NCI-H1092 (cell line): ENCODE results near the gene TTC8.
A peak's percentile ranks its signal among the peaks of the same experiment; 100 is the strongest.

Experiments used
- DNase-seq: peaks from one replicate; lab custom pipeline; 2025; lab: John Stamatoyannopoulos, UW

The TTC8 gene

DNA sequence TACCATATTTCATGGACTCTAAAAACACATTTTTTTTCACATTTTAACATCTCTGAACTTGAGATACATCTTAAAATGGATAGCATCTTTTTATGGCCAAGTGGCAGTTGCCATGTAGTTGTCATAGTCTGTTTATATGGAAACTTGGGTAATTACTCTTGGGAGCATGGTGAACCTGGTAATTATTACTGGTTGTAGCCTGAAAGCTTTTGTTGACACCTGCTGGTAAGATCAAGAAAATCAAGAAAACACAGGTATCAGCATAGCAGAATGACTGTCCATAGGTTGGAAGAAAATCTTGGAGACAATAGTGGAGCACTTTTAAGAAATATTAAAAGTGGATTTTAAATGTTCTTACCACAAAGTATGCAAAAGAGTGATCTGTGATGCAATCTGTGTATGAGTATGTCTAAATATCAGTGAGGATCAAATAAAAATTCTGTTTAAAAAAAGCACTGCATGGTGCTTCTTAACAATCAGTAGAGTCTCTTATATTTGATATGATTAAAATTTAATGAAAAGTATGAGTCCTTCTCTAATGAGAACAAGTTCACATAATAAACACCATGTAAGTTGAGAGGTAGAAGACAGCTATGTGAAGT lies 44.2 kb downstream of the TTC8 start:
- DNase-seq: no peak

- DNase-seq: peak; percentile 29
Observed at GRCh38 chr14:88870777-88871176, 46.3 kb downstream of the TTC8 start.

DNA sequence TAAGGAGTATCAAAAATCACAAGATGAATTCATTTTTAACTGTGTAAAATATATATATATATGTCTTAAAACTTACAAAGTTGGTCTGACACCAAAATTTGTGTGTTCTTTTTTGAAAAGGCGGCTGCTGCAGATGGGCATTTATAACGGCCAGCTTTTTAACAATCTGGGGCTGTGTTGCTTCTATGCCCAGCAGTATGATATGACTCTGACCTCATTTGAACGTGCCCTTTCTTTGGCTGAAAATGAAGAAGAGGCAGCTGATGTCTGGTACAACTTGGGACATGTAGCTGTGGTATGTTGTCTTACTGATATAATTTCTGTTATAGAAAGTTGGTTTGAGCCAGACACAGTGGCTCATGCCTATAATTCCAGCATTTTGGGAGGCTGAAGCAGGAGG lies 47.0 kb downstream of the TTC8 start:
- no peak for DNase-seq

GRCh38 chr14:88872976-88873375 lies 48.5 kb downstream of the TTC8 start:
- DNase-seq: no peak

- DNase-seq: no peak
Observed at GRCh38 chr14:88877192-88877591, 52.7 kb downstream of the TTC8 start.

DNA sequence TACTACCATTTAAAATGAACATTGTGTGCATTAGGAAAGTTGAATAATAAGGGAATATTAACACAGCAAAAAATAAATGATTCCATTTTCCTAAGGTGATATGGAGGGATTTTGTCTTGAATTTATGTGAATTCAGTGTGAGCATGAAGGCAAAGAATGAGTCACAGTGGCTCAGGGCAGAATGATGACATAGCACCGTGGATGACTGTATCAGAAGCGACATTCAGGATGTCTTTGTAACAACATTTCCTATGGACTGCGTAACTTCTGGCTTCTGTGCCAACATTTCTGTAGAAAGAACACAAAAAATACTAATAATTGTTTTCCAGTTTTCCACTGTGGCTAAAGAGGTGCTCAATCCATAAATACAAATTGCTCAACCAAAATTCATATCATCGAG lies 54.6 kb downstream of the TTC8 start:
- DNase-seq: no peak

DNA sequence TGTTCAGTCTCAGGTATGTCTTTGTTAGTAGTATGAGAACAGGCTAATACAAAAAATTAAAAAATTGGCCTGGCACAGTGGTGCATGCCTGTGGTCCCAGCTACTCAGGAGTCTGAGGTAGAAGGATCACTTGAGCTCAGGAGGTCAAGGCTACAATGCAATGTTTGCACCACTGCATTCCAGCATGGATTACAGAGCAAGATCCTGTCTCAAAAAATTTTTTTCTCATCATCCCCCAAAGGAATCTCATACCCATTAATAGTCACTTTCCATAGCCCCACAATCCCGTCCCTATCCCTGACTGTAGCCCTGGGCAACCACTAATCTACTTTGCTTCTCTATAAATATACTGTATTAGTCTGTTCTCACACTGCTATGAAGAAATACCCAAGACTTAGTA lies 57.8 kb downstream of the TTC8 start:
- DNase-seq: no peak

DNA sequence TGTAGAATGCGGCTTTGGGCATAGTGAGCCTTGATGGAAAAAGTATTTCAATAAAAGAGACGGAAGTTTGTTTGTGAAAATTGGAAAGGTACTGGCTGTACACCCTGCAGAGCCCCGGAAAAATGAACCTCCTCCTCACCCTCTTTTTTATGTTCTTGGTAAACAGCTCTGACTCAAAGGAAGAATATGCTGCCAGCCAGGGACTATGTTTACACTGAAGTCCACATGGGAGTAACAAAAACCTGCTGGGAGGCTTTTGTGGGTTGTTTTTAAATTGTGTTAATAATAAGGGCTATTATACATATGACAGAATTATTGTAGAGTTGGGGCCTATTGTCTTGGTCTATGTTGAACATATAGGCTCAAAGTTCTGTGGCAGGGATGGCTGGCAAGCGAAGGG lies 70.7 kb downstream of the TTC8 start:
- DNase-seq: no peak

GRCh38 chr14:88901189-88901588 lies 76.7 kb downstream of the TTC8 start:
- no peak for DNase-seq

DNA sequence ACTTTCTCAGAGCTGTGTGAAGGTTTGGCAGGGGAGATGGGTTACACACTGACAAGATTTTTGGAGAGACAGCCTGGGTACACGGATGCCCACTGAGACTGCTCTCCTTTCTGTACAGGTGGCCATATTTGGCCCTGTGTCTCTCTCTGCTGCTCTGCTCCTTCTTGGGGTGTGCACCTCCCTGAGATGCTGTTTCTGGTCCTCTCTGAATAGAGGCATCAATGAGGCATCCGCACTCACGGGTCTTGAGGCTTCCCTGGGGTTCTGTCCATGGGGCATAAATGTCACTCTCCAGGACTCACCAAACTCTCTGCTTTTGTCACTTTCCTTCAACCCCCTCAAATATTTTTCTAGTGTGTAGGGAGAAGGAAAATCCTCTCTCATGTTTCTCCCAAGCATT lies 77.5 kb downstream of the TTC8 start:
- no peak for DNase-seq

- DNase-seq: no peak
Observed at GRCh38 chr14:88902850-88903249, 78.4 kb downstream of the TTC8 start.

- DNase-seq: no peak
Observed at GRCh38 chr14:88904206-88904647, 79.8 kb downstream of the TTC8 start.

GRCh38 chr14:88904864-88905263 lies 80.4 kb downstream of the TTC8 start:
- no peak for DNase-seq

DNA sequence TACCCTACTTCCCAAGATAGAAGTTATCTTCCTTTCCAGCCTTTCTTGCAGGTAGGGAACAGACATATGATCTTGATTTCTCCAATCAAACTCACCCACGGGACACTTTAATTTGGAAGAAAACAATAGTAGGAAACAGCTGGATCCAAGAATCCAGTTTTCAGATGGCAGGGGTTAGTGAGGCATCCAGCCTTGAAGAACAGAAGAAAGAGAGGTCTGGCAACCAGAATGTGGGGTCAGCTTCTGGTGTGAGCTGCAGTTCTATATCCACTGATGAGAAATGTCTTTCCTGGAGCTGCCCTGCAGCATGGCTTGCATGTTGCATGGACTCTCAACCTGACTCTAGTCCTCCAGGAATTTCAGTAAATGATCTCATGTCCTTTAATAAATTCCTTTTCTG lies 83.8 kb downstream of the TTC8 start:
- no peak for DNase-seq

GRCh38 chr14:88910386-88910785 lies 85.9 kb downstream of the TTC8 start:
- no peak for DNase-seq

DNA sequence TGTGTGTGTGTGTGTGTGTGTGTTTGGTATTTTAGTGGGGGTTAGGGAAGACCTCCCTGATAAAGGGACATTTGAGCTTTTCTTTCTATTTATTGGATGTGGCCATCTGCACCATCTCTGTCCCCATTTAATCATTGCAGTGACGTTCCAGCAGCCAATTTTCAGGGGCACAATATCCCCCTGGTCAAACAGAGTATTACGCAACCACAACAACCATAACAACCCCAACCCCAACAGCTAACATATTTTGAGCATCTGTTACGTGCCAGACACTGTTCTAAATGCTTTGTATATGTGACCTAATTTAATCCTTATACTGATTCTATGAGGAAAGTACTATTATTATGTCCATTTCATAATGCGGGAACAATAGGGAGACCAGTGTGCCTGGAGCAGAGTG lies 87.4 kb downstream of the TTC8 start:
- DNase-seq: no peak

GRCh38 chr14:88914956-88915355 lies 90.5 kb downstream of the TTC8 start:
- DNase-seq: no peak

DNA sequence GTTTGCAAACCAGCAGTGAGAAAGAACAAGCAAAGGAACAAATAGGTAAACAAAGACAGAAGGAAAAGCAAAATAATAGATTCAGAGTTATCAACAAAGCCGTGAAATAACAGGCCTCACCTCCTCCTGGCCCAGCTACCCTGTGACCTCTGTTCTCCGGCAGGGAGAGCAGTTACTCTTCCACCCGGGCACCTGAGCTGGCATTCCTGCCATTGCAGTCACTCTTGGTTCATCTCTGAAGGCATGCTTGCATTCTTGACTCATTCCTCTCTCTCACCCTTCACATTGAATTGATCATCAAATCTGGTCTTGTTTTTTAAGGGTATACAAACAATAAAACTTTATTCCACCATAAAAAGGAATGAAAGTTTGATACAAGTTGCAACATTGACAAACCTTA lies 95.1 kb downstream of the TTC8 start:
- no peak for DNase-seq
